Heart left ventricle (tissue), 16 donors: ENCODE data around the gene LRRTM4. TPM values are rescaled to one million over a fixed set of nuclear protein-coding genes. Genes with fewer than 3 reads are reported as not detected.

ENCODE experiments used
- ATAC-seq, 4 donors: fragments of 200-7000 bp; cut with Tn5 transposase; one replicate each; pipeline ENCODE4 v1.9.1; 2020 to 2022; ENCODE audit warnings: moderate library complexity in 4 of 4, mild to moderate bottlenecking in 3 of 4, moderate number of reproducible peaks in 1 of 4
- DNase-seq, 5 donors: peaks; one replicate each; pipeline ENCODE4 v3.0.0-alpha.2; 2020
- H3K27ac ChIP-seq, 12 donors: fragments of 200-600 bp; sonication (generic) in 4 of 12; one replicate each; pipeline versions ENCODE4 v1.5.0 to v1.8.0; 2016 to 2022; ENCODE audit warnings: mild to moderate bottlenecking in 2 of 12
- H3K27me3 ChIP-seq, 9 donors: fragments of 200-600 bp; sonication (generic) in 2 of 9; one replicate each; pipeline versions ENCODE4 v1.5.1 to v1.8.0; 2016 to 2022; ENCODE audit warnings: mild to moderate bottlenecking in 3 of 9
- H3K36me3 ChIP-seq, 9 donors: fragments of 200-600 bp; sonication (generic) in 2 of 9; one replicate each; pipeline versions ENCODE4 v1.5.0 to v1.8.0; 2018 to 2022; ENCODE audit warnings: mild to moderate bottlenecking in 2 of 9
- H3K4me1 ChIP-seq, 12 donors: fragments of 200-600 bp; sonication (generic) in 4 of 12; one replicate each; pipeline versions ENCODE4 v1.5.0 to v1.8.0; 2016 to 2022; ENCODE audit warnings: mild to moderate bottlenecking in 3 of 12
- H3K4me3 ChIP-seq, 12 donors: fragments of 200-600 bp; sonication (generic) in 4 of 12; one replicate each; pipeline versions ENCODE4 v1.5.0 to v1.8.0; 2017 to 2022; ENCODE audit warnings: mild to moderate bottlenecking in 9 of 12, moderate library complexity in 4 of 12
- H3K9me3 ChIP-seq, 12 donors: fragments of 200-600 bp; sonication (generic) in 4 of 12; one replicate each; pipeline versions ENCODE4 v1.5.0 to v1.8.0; 2016 to 2022; ENCODE audit warnings: mild to moderate bottlenecking in 1 of 12
- CTCF ChIP-seq, 12 donors: fragments of 200-600 bp; sonication (generic) in 4 of 12; IDR thresholded peaks; one replicate each; pipeline versions ENCODE4 v1.5.0 to v1.8.0; 2018 to 2022; ENCODE audit warnings: antibody characterized with exemption in 12 of 12, mild to moderate bottlenecking in 5 of 12
- POLR2A ChIP-seq, 2 donors: fragments of 450-650 bp; IDR thresholded peaks; one replicate each; pipeline ENCODE4 v1.6.1; 2017; ENCODE audit warnings: antibody characterized with exemption in 2 of 2, mild to moderate bottlenecking in 2 of 2, moderate library complexity in 2 of 2
- WGBS, 4 donors: extraction: QIAGEN DNeasy Blood & Tissue Kit in 2 of 4; methylation state at CpG; one replicate each; pipeline versions ENCODE4 v1.1.5 to v1.1.7; 2013 to 2018; 5-methylcytosine and 5-hydroxymethylcytosine counted together
- intact Hi-C, 10 donors: fragments of 100-400 bp; cut with DNase I; formaldehyde crosslinking; loops; one replicate each; pipeline versions ENCODE4 v1.11.1 to v1.14.2; 2022
- polyA plus RNA-seq, 2 donors: library from polyadenylated mRNA; stranded (reverse); fragments of 200-250 nt; gene quantifications; one replicate each; pipeline ENCODE4 v1.2.3, GENCODE V29; 2013
- total RNA-seq, 9 donors: library from RNA; depleted of rRNA in 2 of 9; stranded (reverse); fragments of >200 nt in 2 of 9; fragmentation: NEBNext Ultra II Directional in 3 of 9; extraction: Animal tissue kit (Norgen Biotek cat#: 25700) in 3 of 9; gene quantifications; one replicate each; pipeline versions ENCODE4 v1.1.0 to v1.2.4, GENCODE V29; 2016 to 2023
- donor health status: ischemic (EF 13 %, LVEDD 7.1; RV severe dilation, severe dysfunction).
- donor health status: healthy with polysubstance abuse.
- donor health status: DM: no; HTN: yes; CAD: no.
- donor health status: DM: no; HTN: no; CAD: no.
- donor health status: ischemic (EF 25% LVEDD 6.9; RV normal size, moderate dysfunction).
- donor health status: ischemic (EF 25% LVEDD 5.7; RV mildly dilated, moderate dysfunction).
- donor health status: healthy.
- donor health status: DM: yes; HTN: yes; CAD: no.
- donor health status: ischemic (EF 35%, LVEDD 5.7; RV mildly dilated, moderate dysfunction).
- donor health status: nonischemic (EF 11% LVEDD 7.7; RV severe dilation, severe dysfunction).
- donor health status: DM: yes; HTN: yes; CAD: no.
- donor health status: PGD.
- donor health status: ischemic (EF 29% LVEDD 5.4; RV normal size, mild dysfunction).
- donor health status: nonischemic (EF 23%, LVEDD 6.1; RV moderate dilation, normal function).

The LRRTM4 gene
- total and polyA plus RNA-seq, 11 donors: 0.15 to 1.3 (median 0.50) TPM; not detected in 1

- Histone ChIP-seq H3K4me3 (no peak overlapping the region), H3K27ac (no peak overlapping the region), H3K27me3 (no peaks in the 10 kb centered on the region), H3K4me1 (no peaks in the 10 kb centered on the region), H3K36me3 (no peaks in the 10 kb centered on the region), H3K9me3 (peaks cover 0 to 4% (median 0%) of the 10 kb centered on the region in 12 donors)
- TF ChIP-seq CTCF (IDR thresholded peaks at IDR 0.05) (no peak), POLR2A (IDR thresholded peaks at IDR 0.05) (no peak)
- no peak for ATAC-seq
- intact Hi-C loops: no loop called here
- DNase-seq: no peak
Measured at GRCh38 chr2:77127345-77127744, 394.8 kb downstream of the LRRTM4 start.

GRCh38 chr2:77121518-77121917 lies 400.7 kb downstream of the LRRTM4 start:
- WGBS, 4 donors: 80 to 85% (median 82%) methylated on average over 3 of the region's 3 CpGs
- intact Hi-C loops: no loop called here
- no peak for ATAC-seq

GRCh38 chr2:77119333-77119732 lies 402.8 kb downstream of the LRRTM4 start:
- DNase-seq (no peak), ATAC-seq (no peak)
- WGBS, 4 donors: 69 to 73% (median 72%) methylated on average over 1 of the region's 1 CpG
- Histone ChIP-seq H3K27me3 (no peaks in the 10 kb centered on the region), H3K36me3 (no peaks in the 10 kb centered on the region), H3K27ac (no peak overlapping the region), H3K4me3 (no peak overlapping the region), H3K4me1 (no peaks in the 10 kb centered on the region), H3K9me3 (peaks cover 0 to 9% (median 0%) of the 10 kb centered on the region in 12 donors)
- intact Hi-C loops: no loop called here
- TF ChIP-seq CTCF (IDR thresholded peaks at IDR 0.05) (no peak), POLR2A (IDR thresholded peaks at IDR 0.05) (no peak)

More at GRCh38 chr2:77121518-77121917, 400.7 kb downstream of the LRRTM4 start:
- Histone ChIP-seq H3K27ac (no peak overlapping the region), H3K4me3 (no peak overlapping the region), H3K4me1 (no peaks in the 10 kb centered on the region), H3K27me3 (no peaks in the 10 kb centered on the region), H3K9me3 (no peaks in the 10 kb centered on the region), H3K36me3 (no peaks in the 10 kb centered on the region)
- no peak for TF ChIP-seq POLR2A (IDR thresholded peaks at IDR 0.05)
- TF ChIP-seq CTCF (IDR thresholded peaks at IDR 0.05): no peak
- no peak for DNase-seq

- DNase-seq (no peak), ATAC-seq (no peak)
- Histone ChIP-seq H3K36me3 (no peaks in the 10 kb centered on the region), H3K4me3 (no peak overlapping the region), H3K9me3 (no peaks in the 10 kb centered on the region), H3K4me1 (no peaks in the 10 kb centered on the region), H3K27me3 (no peaks in the 10 kb centered on the region), H3K27ac (no peak overlapping the region)
- WGBS, 4 donors: 62 to 83% (median 73%) methylated on average over 1 of the region's 1 CpG
- intact Hi-C loops: no loop called here
- TF ChIP-seq CTCF (IDR thresholded peaks at IDR 0.05) (no peak), POLR2A (IDR thresholded peaks at IDR 0.05) (no peak)
Measured at GRCh38 chr2:77108915-77109314, 413.3 kb downstream of the LRRTM4 start.
